Activated naive CD4-positive, alpha-beta T cell treated with Interleukin-2 at 50 U/mL for 16 hours (primary cell): Measurements from ENCODE around the gene REXO5.
"Not testable (repeated sequence)": the region's sequence is repeated elsewhere in the genome, so short reads cannot be mapped to it uniquely, and the experiment has no call there.

ENCODE experiments used
- DNase-seq: peaks from one replicate; pipeline ENCODE4 v3.0.0-alpha.2; 2020

Gene REXO5, protein sequence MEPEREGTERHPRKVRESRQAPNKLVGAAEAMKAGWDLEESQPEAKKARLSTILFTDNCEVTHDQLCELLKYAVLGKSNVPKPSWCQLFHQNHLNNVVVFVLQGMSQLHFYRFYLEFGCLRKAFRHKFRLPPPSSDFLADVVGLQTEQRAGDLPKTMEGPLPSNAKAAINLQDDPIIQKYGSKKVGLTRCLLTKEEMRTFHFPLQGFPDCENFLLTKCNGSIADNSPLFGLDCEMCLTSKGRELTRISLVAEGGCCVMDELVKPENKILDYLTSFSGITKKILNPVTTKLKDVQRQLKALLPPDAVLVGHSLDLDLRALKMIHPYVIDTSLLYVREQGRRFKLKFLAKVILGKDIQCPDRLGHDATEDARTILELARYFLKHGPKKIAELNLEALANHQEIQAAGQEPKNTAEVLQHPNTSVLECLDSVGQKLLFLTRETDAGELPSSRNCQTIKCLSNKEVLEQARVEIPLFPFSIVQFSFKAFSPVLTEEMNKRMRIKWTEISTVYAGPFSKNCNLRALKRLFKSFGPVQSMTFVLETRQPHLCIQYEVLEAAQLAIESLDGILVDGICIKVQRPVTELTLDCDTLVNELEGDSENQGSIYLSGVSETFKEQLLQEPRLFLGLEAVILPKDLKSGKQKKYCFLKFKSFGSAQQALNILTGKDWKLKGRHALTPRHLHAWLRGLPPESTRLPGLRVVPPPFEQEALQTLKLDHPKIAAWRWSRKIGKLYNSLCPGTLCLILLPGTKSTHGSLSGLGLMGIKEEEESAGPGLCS

DNA sequence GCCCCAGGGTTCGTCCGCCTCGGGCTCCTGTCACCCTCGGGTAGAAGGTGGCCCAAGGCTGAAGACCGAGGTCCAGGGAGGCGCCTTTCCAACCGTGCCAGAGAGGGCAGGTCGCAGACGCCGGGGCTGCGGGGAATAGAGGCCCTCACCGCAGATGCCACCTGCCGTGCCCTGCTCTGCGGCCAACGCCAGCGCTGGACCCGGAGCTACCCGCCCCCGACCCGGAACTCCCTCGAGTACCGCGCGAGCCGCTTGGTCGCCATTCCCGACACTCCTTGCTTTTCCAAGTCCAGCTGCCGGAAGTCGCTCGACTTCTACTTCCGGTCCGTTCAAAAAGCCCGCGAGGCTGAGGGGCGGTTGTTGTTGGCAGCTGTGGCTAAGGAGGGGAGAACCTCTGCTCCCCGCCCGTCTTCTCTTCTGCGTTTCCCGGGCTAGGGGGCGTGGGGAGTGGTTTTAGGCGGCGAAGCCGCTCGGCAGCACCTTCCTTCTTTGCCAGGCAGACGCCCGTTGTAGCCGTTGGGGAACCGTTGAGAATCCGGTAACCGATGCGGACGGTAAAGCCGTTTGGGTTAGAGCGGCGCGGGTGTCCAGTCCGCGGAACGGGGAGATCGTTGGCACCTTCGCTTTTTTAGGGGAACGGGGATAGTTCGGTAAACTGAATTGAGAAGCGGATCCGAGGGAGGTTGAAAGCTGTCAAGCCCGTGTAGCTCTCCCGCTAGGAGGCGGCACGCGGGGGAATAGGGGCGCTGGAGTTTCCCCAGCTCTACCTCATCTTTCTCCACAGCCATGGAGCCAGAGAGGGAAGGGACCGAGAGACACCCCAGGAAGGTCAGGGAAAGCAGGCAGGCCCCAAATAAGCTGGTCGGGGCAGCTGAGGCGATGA, at the start of gene REXO5, which contains the start of gene ERI2:
Gene REXO5, plus strand, starts transcription at position 360 of the 883 bp plus-strand sequence. Its CDS starts 427 bp downstream, at position 787.
Gene ERI2, minus strand, starts transcription at position 305 of the 883 bp plus-strand sequence. Its CDS starts 42 bp downstream, at position 263.
- peak; percentile 78 for DNase-seq

DNA sequence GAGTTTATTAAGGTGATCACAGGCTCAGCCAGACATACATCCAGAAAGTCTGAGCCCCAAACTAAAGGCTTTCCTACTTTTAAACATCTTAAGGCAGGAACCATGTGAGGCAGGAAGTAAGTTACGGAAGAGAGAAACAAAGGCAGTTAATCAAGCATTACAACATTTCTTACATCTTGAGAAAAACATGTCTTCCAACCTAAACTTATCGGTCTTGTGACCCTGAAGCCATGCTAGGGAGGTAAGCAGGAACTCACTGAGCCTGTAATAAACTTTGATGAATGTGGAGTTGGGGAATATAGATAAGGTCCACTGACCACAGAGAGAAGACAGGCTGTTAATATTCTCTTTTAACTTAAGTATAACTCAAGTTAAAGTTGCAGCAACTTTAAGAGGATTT, 46.0 kb upstream of the REXO5 start:
- DNase-seq: no peak

DNA sequence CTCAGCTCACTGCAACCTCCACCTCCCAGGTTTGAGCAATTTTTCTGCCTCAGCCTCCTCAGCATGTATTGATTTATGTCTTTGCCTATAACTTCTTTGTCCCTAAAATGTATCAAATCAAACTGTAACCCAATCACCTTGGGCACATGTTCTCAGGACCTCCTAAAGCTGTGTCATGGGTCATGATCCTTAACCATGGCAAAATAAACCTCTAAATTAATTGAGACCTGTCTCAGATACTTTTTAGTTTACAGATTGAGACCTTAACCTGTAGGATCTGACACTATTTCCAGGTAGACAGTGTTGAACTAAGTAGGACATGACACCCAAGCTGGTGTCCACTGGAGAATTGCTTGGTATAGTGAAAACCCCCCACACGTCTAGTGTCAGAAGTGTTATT, 45.2 kb upstream of the REXO5 start:
- DNase-seq: no peak

GRCh38 chr16:20762404-20763123, 43.8 kb upstream of the REXO5 start:
- no peak for DNase-seq

GRCh38 chr16:20763461-20764232, 42.7 kb upstream of the REXO5 start, which contains the start of gene ACSM3:
TSS of gene ACSM3 (plus strand) at chr16:20764014. CDS start at chr16:20770035, 6,021 bp downstream.
- DNase-seq: peak; percentile 67

DNA sequence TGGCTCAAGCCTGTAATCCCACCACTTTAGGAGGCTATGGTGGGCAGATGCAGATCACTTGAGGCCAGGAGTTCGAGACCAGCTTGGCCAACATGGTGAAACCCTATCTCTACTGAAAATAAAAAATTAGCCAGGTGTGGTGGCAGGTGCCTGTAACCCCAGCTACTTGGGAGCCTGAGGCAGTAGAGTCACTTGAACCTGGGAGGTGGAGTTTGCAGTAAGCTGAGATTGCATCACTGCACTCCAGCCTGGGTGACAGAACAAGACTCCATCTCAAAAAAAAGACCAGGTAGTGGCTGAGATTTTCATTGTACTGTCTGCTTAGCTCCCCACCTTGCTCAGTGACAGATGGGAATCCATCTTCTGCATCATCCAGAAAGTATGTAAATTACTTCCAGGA, 41.9 kb upstream of the REXO5 start:
- not testable (repeated sequence) for DNase-seq

DNA sequence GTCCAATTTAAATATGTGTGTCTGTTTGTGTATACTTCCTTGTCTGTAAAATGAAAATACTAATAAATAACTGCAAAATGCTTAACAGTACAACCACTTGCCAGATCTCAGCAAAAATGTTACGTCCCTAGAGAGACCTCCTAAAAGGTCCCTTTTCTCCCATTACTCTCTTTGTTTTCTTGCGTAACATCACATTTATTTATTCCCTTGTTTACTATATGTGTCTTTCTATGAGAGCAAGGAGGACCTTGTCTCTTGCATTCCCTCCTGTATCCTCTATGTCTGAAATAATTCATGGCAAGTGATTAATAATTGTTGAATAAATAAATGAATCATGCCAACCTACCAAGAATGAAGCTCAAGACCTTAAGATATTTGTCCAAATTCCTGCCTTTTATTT, 40.6 kb upstream of the REXO5 start:
- no peak for DNase-seq

GRCh38 chr16:20766294-20766693, 40.0 kb upstream of the REXO5 start:
- DNase-seq: no peak

GRCh38 chr16:20767577-20767976, 38.8 kb upstream of the REXO5 start:
- DNase-seq: no peak

- no peak for DNase-seq
Observed at GRCh38 chr16:20768121-20768520, 38.2 kb upstream of the REXO5 start.

DNA sequence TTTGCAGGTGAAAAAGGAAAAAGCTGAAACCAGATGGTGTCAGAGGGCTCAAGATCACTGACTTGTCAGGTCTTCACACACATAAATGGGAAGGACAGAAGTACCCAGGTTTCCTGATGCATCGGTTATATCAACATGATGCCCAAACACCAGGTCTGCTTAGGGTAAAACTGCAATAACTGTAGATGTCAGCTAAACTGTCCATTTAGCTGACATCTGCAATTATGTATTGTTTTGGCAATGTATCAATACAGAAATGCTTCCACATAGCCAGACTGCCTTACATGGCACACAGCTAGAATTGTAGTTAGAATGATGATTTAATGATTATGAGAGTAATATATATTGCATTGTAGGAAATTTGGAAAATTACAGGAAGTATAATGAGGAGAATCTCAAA, 37.5 kb upstream of the REXO5 start:
- no peak for DNase-seq

GRCh38 chr16:20773679-20774078, 32.6 kb upstream of the REXO5 start:
- no peak for DNase-seq

GRCh38 chr16:20774703-20775362, 31.5 kb upstream of the REXO5 start:
- peak; percentile 64 for DNase-seq

- no peak for DNase-seq
Observed at GRCh38 chr16:20781697-20782096, 24.6 kb upstream of the REXO5 start.

- no peak for DNase-seq
Observed at GRCh38 chr16:20782470-20782869, 23.9 kb upstream of the REXO5 start.

GRCh38 chr16:20784204-20784603, 22.1 kb upstream of the REXO5 start:
- DNase-seq: no peak

DNA sequence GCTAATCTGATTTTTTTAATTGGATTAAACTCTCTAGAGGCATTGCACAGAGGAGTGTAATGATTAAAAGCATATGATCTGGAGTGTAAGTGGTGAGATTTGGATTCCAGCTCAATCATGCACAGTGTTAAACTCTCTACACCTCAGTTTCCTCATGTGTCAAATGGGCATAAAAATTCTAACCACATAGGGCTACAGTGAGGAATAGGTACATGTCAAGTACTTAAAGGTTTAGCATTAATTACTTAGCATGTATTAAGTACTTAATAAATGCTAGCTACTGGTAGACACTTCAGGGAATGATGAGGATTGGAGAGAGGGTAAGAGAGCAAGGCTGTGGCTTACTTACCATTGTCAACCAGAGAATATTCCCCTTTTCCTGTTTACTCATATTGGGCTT, 17.2 kb upstream of the REXO5 start:
- DNase-seq: no peak

- DNase-seq: no peak
Observed at GRCh38 chr16:20791923-20792612, 14.3 kb upstream of the REXO5 start.

DNA sequence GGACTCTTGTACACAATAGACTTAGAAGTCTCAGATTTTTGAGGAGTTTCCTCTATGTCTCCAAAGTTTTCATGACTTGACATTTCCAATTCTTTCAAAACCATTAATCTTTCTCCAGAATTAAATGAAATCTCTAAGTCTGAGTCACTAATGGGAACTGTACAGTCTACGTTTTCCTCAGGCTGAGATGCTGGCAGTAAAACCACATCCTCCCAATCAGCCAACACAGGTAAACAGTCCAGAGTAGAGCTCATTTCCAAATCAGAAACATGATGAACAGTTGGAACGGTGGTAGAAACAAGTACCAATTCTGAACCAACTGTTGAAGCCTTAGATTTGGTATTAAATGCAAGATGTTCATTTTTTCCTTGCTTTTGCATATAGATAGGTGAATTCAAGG, 8.0 kb upstream of the REXO5 start:
- no peak for DNase-seq

DNA sequence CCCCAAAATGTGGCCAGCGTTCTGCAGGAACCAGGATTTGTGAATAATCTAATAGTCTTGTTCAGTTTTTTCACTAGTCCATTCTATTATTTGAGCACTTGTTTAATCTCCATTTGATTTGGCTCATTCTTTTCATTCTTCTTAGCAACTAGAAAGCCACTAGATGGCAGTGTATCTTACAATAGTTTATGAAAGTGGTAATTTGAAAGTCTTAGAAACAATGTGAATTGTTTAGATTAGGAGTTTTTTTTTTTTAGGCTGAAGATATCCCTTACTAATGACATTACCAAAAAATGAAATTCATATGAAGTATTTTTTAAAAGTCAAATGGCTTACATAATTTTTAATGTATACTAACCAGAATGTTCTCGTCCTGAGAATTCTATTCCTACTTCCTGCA, 6.7 kb upstream of the REXO5 start:
- DNase-seq: no peak
